Nephron progenitor cell (in vitro differentiated cells): ENCODE measurements around the gene CLDND2.
A peak's percentile ranks its signal among the peaks of the same experiment; 100 is the strongest.
"Not testable (repeated sequence)": the region's sequence is repeated elsewhere in the genome, so short reads cannot be mapped to it uniquely, and the experiment has no call there.

Source experiments
- DNase-seq: peaks from one replicate; pipeline ENCODE4 v3.0.0; 2021
- H3K27ac Mint-ChIP-seq: 2 replicates; pipeline ENCODE4 v1.8.0; 2021; ENCODE audit warnings: mild to moderate bottlenecking, moderate library complexity, mixed read lengths
- H3K27me3 Mint-ChIP-seq: 2 replicates; pipeline ENCODE4 v1.8.0; 2021; ENCODE audit warnings: mild to moderate bottlenecking, low read depth, mixed read lengths; ENCODE audit not compliant: poor library complexity
- H3K36me3 Mint-ChIP-seq: 2 replicates; pipeline ENCODE4 v1.8.0; 2021; ENCODE audit warnings: low read depth, mixed read lengths
- H3K4me1 Mint-ChIP-seq: 2 replicates; pipeline ENCODE4 v1.8.0; 2021; ENCODE audit warnings: mixed read lengths
- H3K4me3 Mint-ChIP-seq: 2 replicates; pipeline ENCODE4 v1.8.0; 2021; ENCODE audit warnings: mild to moderate bottlenecking, moderate library complexity, mixed read lengths
- H3K9me3 Mint-ChIP-seq: 2 replicates; pipeline ENCODE4 v1.8.0; 2021; ENCODE audit warnings: mild to moderate bottlenecking, moderate library complexity, mixed read lengths
- TF ChIP-seq, protein P1 (sequence below): fragments of 200-600 bp; sonication (generic); IDR thresholded peaks from 2 replicates; pipeline ENCODE4 v1.5.0; 2021; ENCODE audit warnings: antibody characterized with exemption

Gene CLDND2

DNA sequence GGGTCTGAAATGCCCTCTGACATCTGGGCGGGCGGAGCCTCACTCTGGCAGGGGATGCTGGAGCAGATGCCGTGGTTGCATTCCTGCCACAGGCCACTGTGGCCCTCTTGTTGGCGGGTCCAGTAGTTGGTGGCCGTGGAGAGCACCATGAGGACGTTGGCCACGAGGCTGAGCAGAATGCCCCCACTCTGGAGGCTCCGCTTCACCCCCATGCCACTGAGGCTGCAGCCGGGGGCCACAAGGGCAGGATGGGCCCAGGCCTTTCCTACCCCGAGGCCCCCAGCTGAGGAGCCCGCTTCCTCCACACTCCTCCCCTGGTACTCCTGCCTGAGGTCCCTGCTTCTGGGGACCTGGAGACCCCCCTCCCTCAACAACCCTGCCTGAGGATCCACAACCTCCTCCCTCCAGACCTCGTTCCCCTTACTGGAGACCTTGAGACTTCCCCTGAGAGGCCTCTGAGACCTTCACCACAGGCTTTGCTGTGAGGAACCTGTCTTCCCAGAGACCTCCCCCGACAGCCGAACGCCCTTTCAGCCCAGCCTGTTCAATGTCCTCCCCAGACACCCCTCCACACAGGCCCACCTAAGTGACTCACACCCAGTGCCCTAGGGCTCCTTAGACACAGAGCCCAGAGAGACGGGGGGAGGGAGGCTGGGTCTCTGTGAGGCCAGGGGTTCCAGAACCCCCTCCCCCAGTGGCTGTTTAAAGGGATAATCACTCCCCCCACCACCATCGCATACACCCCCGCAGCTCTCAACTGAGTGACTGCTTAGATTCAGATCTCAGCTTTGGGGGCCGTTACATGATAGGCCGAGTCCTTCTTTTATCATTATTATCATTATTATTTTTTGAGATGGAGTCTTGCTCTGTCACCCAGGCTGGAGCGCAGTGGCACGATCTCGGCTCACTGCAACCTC, at the start of gene CLDND2:
Gene CLDND2 (minus strand): TSS at position 638 of the 917 bp plus-strand sequence. CDS start 426 bp downstream, at position 212.
- peak within 1 kb of the TSS; percentile 99 for H3K4me3 Mint-ChIP-seq
- peak within 1 kb of the TSS; percentile 87 for H3K27ac Mint-ChIP-seq
- peaks cover 12% of the 10 kb centered on the region for H3K27me3 Mint-ChIP-seq
- TF ChIP-seq, protein P1, sequence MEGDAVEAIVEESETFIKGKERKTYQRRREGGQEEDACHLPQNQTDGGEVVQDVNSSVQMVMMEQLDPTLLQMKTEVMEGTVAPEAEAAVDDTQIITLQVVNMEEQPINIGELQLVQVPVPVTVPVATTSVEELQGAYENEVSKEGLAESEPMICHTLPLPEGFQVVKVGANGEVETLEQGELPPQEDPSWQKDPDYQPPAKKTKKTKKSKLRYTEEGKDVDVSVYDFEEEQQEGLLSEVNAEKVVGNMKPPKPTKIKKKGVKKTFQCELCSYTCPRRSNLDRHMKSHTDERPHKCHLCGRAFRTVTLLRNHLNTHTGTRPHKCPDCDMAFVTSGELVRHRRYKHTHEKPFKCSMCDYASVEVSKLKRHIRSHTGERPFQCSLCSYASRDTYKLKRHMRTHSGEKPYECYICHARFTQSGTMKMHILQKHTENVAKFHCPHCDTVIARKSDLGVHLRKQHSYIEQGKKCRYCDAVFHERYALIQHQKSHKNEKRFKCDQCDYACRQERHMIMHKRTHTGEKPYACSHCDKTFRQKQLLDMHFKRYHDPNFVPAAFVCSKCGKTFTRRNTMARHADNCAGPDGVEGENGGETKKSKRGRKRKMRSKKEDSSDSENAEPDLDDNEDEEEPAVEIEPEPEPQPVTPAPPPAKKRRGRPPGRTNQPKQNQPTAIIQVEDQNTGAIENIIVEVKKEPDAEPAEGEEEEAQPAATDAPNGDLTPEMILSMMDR, result no peak
- H3K9me3 Mint-ChIP-seq, result no peaks in the 10 kb centered on the region
- H3K4me1 Mint-ChIP-seq, result peaks cover 64% of the 10 kb centered on the region
- no peak for DNase-seq
- H3K36me3 Mint-ChIP-seq, result no peaks in the 10 kb centered on the region

GRCh38 chr19:51417810-51418157, 49.0 kb upstream of the CLDND2 start:
- no peak overlapping the region for H3K27ac Mint-ChIP-seq
- H3K4me1 Mint-ChIP-seq, result no peaks in the 10 kb centered on the region
- H3K36me3 Mint-ChIP-seq, result no peaks in the 10 kb centered on the region
- H3K9me3 Mint-ChIP-seq, result peaks cover 3% of the 10 kb centered on the region
- no peak for DNase-seq
- H3K27me3 Mint-ChIP-seq, result peaks cover 9% of the 10 kb centered on the region
- TF ChIP-seq, protein P1, result no peak
- no peak overlapping the region for H3K4me3 Mint-ChIP-seq

DNA sequence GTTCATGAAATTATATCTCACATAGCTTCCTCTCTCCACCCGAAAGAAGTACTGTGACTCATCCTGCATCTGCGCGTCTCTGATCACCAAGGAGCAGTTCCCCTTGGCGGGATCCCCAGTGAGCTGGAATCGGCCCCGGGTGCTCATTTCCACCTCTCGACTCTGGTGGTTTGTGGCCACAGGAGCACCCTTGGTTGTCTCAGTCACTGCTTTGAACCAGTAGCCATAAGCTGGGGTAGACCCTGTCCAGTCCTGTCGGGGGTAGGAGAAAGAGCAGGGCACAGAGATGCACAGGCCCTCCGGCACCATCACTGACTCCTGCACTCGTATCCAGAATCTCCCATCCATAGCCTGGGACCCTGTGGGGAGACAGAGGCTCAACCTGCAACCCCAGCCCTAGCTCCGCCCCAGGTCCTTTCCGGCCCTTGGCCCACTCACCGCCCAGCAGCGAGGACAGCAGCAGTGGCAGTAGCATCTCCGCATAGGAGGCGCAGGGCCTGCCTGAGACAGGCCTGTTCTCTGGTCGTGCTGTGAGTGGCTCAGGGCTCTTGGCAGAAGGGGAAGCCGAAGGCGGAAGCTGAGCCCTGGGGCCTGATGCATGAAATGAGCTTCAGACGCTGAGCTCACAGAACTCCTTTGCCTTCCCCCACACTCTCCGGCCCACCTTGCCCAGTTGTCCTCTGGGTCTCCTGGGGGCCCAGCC, 48.5 kb upstream of the CLDND2 start, which contains the start of gene SIGLEC10:
Gene SIGLEC10 (minus strand): TSS at position 536 of the 703 bp plus-strand sequence. CDS start 61 bp downstream, at position 475.
- Mint-ChIP-seq H3K36me3 (no peaks in the 10 kb centered on the region), H3K27ac (no peak within 1 kb of the TSS), H3K4me3 (no peak within 1 kb of the TSS), H3K27me3 (peaks cover 9% of the 10 kb centered on the region), H3K4me1 (no peaks in the 10 kb centered on the region), H3K9me3 (peaks cover 3% of the 10 kb centered on the region)
- TF ChIP-seq, protein P1, result no peak
- no peak for DNase-seq

- not testable (repeated sequence) for H3K36me3 Mint-ChIP-seq, H3K4me3 Mint-ChIP-seq
Measured at GRCh38 chr19:51416422-51416821, 47.6 kb upstream of the CLDND2 start.

DNA sequence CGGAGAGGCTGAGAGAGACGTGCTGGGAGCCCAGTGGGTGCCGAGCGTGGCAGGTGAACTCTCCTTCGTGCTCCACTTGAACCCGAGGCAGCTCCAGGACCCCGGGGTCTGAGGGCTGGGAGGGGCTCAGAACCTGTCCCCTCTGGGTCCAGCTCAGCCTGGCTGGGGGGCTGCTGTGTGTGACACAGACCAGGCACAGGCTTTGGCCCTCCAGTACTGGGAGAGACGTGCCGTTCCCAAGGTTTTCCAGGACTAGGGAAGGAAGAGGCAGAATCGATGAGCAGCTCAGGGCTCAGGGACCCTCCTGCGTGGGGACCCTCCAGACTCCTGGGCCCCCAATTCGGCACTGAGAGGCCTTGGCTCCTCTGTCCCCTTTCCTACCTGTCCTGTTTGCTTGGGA, 46.4 kb upstream of the CLDND2 start:
- Mint-ChIP-seq H3K4me3 (no peak overlapping the region), H3K27me3 (peaks cover 8% of the 10 kb centered on the region), H3K27ac (no peak overlapping the region), H3K36me3 (no peaks in the 10 kb centered on the region), H3K9me3 (no peaks in the 10 kb centered on the region), H3K4me1 (no peaks in the 10 kb centered on the region)
- DNase-seq, result no peak
- TF ChIP-seq, protein P1, result no peak

More at GRCh38 chr19:51416422-51416821, 47.6 kb upstream of the CLDND2 start:
- H3K27ac Mint-ChIP-seq, H3K4me1 Mint-ChIP-seq, H3K27me3 Mint-ChIP-seq, DNase-seq, H3K9me3 Mint-ChIP-seq: not testable (repeated sequence)
